Left forelimb (tissue), 1 donor: ENCODE results near the gene AUTS2.

ENCODE experiments used
- DNase-seq: peaks from one replicate; pipeline ENCODE4 v3.0.0-alpha.2; 2018; ENCODE audit warnings: low spot score

Gene AUTS2

DNA sequence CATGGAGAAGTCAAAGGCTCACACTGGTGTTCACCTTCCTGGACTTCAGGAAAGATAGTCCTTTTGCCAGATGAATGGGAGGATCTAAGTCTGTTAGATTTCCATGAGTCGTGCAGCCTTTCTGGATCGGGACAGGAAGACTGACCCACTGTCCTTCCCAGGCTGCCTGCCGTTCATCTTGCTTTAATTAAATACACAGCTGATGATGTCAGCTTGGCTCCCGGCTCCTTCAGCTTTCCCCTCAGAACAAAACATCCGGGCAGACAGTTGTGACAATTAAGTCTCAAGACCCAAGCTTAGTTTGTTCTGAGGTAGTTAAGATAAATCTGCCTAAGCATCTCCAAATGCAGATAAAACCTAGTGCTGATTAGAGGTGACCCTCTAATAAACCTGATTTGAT is 58.6 kb downstream of the AUTS2 start:
- no peak for DNase-seq

DNA sequence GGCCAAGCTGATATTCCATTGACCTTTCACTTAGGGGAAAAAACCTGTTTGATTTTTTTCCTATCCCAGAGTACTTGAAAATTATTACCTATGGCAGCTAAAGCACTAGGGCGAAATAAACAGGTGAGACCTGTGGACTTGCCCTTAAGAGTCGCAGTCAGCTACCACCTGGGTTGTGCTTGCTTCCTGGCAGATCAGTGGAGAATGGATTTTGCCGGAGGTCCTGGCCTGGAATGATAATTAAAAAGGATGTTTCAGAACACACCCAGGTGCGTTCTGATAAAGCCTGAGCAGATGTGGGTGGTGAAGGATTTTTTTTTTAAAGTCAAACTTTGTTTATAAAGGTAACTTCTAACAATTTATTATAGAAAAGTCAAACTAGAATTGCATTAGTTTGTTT is 59.1 kb downstream of the AUTS2 start:
- no peak for DNase-seq

DNA sequence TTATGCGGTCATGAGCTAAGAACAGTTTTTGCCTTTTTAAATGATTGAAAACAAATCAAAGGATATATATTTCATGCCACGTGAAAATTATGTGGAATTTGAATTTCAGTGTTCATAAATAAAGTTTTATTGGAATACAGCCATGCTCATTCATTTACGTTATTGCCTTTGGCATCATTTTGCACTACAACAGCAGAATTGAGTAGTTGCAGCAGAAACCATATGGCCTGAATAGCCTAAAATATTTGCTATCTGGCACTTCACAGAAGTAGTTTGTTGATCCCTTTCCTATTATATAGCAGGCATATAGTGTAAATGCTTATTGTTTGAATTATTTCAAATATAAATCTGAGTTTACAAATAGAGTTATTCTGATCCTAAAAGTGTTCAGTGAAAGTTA is 59.7 kb downstream of the AUTS2 start:
- DNase-seq, result no peak

DNA sequence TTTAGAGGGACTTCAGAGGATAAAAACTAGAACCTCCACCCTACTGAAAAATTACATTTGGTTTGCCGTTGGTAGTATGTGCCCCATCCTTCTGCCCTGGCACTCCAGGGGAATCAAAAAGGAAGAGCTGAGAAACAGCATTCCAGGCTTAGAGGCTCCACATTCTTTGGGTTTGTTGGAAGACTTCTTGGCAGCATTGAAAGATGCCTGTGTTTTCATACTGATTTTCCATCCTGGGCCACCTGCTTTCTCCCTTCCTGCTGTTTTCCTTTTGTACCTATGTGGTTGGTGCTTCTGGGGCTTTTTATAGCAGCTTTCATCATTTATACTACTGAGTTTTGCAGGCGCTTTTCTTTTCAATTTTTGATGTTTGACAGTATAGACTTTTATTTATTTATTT is 61.7 kb downstream of the AUTS2 start:
- no peak for DNase-seq

DNA sequence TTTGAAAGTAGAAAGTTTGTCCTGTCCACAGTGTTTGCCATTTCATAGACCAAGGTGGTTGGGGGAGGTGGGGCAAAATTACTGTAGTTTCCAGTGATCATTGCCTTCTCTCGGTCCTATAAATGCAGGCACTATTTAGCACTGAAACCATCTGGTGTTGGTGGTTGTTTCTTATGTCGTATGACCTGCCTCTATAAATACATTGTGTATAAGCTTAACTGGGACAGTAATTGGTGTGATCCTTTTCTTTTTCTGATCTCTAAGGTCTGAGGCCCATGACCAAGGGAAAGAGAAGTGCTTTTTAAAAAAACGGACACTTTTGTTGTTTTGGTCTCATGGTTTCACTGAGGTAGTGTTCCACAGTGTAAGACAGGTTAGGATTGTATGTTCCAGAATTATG is 63.1 kb downstream of the AUTS2 start:
- no peak for DNase-seq

DNA sequence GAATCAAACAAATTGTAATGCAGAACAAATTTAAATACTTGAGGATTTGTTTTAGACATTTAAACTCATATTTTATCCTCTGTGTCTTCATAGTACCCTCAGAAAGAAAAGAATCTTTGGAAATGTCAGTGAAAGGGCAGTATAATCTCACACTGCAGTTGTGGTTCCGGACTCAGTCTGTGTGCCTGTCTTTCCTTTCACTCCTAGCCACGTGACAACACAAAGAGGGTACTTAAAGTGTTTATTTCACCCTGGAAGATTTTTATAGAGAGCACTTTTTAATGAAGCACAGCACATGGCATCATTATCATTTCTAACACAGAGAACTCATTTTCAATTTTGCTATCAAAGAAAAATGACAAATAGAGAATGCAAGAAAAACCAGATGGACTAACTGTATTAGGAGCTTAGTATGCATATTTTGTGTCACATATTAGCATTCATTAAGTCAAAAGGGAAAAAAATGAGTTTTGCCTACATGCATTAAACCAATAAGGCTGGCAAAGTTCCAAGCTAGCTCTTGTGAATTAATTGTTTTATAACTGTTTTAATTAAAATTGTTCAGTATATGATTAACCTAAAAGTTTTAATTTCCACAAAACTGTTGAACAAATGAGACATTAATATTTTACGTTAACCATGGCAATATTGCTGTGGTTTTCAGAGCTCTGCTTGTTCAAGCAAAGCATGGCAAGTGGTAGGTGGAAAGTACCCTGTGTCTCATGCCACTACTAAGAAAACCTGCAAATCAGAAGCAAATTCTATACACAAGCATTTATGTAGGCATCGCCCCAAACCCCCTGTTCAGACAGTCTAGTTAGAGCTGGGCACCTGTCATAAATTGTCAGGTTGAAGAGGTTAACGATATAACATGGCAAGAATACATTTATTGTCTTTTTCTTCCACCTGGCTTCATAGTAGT is 65.9 kb downstream of the AUTS2 start:
- DNase-seq, result no peak

DNA sequence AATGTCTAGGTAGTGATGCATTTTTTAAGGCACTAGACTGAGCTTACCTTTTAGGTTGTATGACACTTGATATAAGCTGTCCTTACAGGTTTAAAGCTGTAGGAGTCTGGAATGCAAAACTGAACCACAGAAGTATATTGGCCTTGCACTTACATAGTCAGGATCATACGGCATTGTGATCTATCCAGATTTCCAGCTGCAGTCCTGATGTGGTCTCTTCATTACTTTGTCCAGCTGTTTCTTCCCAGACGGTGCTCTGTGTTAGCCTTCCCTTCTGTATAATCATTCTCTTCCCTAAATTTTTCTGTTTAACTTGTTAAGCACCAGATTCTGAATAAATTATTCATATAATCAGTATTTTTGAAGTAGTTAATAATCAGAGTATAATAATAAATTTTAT is 67.1 kb downstream of the AUTS2 start:
- no peak for DNase-seq

DNA sequence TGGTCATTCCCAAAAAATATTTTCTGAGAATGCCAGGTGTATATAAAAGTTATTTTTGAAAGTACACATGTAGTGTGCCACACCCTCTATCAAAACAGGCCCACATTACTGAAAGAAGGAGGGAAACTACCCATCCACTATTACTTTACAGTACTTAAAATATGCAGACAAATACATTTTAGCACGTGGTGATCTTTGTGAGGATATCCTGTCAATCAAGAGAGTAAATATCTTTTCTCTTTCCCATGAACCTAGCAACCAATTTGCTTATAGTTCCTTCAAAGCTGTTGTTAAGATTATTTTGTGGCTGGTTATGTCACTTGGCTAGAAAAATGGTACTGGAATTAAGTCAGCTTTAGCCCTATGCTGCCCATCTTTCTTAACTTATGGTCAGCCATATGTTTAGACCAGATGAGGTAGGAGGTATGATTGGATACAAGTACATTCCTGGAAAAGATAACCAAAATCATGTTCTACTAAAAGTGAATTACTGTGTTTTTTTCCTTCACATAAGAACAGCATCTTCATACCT is 70.1 kb downstream of the AUTS2 start:
- DNase-seq, result no peak

DNA sequence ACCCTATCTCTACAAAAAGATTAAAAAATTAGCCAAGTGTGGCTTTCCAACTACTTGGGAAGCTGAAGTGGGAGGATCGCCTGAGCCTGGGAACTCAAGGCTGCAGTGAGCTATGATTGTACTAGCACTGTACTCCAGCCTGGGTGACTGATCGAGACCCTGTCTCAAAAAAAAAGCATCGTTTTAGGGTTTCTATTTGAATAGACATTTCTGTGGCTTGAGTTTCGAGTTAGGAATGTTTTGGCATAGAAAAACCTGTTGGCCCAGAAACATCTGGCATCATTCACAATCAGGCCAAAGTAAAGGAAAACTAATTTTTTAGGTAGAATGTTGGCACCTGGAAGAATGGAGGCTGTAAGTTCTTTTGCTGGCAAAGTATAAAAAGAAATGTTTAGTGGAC is 72.4 kb downstream of the AUTS2 start:
- no peak for DNase-seq

DNA sequence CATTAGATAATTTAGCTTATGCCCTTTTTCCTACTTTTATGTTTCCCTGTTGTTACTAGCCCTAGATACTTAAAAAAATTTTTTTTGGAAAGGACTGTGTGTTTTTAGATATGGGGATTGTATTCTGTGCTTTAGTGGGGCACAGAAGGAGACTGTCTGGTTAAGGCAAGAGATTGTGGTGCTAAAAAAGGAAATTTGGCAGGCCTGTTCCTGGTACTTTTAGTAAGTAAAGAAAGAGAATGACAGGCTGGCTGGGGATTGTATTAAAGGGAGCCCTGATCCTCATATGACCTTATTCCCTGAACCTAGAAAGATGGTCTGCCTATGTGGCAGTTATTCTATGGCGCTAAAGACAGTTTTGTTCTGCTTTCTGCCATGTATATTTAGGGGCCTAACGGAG is 74.8 kb downstream of the AUTS2 start:
- DNase-seq, result no peak

DNA sequence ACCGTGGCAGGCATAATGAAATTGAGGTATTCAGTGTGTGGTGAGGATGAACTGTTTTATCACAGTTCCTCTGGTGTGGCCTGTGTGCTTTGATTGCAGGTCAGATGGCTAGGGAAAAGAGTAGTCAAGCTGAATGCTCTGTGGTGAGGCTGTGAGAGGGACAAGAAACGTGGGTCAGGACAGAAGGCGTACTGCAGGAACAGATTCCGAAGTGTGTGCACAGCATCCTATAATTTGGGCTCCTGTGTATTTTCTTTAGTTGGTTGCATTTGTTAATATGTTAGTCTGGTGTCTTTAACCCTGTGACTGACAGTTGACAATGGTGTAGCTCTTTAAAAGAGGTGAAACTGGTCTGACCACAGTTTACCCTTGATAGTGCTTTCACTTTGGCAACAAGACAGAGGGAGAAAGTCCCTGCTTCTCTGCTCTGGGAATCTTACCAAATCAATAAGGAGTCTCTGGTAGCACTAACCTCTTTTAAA is 76.5 kb downstream of the AUTS2 start:
- DNase-seq, result no peak

DNA sequence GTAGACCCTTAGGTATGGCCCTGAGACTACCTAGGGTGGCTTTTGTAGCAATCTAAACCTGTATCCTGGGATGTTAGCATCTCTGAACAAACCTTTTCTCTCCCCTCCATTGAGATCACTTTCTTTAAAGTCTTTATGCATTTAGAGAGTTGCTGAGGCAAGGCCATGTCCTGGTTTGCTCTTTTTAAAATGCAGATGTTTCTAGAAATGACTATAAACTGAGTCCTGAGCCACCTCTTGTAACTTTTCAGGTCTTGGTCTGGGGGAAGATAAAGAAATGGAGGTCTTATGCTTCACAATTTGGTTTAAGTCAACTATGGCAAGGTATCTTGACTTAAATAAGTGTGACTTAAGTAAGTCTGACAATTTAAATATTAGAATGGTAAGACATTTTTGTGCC is 78.0 kb downstream of the AUTS2 start:
- no peak for DNase-seq

DNA sequence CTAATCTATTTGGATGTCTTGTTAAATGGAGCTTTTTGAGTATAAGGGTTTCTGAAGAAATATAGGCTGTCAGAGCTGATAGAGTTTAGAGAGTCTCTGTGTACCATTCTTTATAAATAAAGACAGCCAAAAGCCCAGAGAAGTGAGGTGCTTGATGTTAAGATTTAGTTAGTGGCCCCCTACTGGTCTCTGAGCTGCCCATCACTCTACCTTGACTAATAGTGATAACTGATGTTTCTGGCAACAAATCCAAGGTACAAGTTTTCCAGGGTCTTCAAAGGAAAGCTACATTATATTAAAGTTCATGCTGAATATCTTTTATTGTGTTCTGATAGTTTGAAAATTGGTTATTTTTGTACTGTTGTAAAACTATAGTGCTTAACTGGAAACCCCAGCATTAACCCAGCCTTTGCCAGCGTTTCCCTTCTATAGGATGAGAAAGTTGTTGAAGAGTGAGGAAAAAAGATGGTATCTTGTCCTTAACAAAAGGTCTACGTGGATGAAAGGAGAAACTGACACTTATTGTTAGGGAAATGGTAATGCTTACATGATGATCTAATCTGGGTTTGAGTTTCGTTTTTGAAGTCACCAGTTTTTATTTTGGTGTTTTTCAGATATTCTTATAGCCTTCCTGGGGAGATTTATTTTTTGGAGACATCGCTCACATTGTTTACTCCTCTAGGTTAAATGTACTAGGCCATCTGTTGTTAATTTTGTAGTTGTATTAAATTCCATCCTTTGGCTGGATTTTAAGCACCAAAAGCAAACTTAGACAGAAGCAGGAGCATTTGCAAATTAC is 79.0 kb downstream of the AUTS2 start:
- DNase-seq, result no peak

DNA sequence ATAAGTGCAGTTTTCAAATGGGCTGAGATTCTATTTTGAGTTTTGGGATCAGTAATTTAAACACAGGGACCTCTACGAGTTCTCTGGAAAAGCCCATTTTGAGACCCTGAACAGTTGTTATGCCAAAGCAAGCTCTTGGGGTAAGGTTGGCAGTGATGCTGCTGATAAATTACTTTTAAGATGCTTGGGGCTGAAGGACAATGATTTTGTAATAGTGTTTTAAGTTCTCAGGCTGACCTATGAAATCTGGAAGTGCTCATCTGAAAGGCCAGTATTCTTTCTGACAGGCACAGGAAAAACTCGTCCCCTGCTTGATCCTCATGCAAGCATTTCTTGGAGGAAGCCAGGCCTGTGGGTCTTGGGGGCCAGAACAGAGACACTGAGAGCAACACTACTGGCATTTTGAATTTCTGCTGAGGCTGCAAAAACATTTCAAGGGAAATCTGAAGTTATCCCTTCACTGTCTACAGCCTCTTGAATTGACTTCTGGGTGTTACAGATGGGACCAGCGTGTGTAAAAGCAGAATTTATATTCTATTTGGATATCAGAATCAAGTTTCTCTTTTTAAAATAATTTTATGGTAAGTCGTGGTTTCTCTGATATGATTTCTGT is 79.7 kb downstream of the AUTS2 start:
- DNase-seq, result no peak

DNA sequence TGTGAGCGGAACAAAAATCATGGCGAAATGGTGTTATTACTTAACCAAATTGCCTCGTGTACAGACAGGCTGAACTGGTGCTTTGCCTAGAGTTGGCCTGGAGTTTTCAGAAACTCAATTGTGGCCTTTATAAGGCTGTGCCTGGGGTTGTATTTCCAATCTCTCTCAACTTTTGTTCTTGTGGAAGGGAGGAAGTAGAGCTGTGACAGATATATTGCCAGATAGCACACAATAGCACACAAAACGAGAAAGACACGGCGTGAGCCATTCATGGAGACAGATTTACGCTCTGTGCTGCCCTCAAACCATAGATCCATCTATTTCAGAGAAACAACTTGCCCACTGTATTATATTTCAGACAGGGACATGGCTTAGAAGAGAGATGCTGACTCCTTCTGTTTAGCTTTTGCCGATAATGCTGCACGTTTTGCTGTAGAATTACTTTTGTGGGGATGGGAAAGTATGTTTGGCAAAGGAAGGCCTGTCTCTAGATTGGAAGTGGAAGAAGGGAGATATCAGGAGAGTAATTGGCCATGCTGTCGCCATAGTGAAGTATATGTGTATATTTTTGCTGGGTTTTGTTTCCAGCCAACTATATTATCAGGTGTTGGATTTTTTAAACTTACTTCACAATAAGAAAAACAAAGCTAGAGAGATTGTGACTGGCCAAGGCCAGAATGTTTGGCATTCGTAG is 80.4 kb downstream of the AUTS2 start:
- DNase-seq, result no peak

DNA sequence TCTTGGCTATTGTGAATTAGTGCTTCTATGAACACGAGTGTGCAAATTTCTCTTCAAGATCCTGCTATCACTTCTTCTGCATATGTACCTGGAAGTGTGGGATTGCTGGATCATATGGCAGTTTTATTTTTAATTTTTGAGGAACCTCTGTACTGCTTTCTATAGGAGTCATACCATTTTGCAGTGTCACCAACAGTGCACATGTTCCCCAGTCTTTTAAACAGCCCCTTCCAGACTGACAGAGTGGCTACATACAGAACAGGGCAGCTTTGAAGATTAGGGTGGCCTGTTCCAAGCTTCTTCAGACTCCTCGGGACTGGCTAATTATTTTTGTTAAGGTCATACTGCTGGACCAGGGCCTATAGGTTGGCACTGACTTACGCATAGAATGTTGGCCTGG is 82.9 kb downstream of the AUTS2 start:
- no peak for DNase-seq

DNA sequence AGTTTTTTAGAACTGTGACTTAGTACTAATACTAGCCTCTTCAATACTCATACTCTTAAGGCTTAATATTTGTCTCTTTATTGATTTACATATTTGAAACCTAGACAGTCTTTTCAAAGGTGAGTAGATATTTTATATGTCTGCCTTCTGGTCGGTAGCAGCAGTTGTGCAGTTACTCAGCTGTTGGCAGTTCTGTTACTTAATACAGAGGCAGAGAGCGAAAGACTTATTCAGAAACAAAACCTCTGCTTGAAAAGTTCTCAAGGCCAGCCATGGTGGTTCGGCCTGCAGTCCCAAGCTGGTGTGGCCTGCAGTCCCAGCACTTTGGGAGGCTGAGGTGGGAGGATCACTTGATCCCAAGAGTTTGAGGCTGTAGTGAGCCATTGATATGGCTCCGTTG is 84.2 kb downstream of the AUTS2 start:
- DNase-seq, result no peak

DNA sequence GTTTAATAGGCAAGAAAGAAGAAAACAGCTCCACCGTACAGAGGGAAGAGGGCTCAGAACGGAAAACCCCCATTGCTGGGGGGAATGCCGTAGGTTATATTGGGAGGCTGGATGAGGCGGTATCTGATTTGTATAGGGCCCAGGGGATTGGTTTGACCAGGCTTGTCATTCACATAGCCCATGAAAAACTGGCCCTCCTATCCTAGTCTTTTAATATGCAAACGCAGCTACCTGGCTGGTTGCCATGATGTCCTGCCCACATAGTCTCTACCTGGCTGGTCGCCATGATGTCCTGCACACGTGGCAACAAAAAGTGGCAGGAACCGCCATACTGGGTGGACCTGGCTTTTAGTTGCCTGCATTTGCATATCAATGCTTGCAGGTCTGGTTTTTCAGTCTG is 84.7 kb downstream of the AUTS2 start:
- DNase-seq, result no peak

DNA sequence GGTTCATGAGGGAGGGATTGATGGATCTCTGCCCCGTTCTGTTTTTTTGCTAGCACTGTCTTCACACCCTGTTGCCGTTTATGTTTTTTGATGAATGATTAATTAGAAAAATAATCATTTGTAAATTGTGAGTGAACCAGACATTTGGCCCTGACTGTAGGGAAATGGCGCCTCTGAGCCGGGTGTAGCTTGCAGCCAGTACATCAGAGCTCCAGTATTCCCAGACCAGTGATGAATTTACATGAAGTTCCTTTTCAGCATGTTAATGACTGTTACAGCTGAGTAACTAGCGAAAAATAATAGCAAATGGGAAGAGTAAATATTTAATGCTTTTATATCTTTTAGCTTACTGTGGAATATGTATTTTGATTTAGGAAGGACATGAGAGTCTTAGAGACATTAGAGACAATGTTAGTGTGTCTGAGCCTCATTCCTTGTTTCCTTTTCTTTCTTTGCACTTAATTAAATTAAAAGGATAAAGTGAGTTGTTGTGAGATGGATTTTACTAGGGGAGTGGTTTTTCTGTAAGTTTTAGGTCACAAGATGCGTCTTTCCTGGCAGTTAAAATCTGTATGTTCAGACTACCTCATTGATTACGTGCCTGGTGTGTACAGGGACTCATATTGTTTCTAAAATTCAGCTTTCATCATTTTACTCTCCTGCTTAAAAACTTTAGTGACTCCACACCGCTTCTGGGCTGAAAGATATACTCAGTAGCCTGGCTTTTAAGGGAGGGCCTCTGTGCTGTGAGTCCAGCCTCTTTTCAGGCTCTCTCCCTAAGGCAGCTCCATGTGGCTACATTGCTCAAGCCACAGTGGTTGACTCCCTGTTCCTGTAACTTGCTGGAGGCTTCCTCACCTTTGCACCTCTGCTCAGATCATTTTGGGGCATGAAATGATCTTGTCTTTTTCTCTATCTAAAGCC is 86.4 kb downstream of the AUTS2 start:
- no peak for DNase-seq

DNA sequence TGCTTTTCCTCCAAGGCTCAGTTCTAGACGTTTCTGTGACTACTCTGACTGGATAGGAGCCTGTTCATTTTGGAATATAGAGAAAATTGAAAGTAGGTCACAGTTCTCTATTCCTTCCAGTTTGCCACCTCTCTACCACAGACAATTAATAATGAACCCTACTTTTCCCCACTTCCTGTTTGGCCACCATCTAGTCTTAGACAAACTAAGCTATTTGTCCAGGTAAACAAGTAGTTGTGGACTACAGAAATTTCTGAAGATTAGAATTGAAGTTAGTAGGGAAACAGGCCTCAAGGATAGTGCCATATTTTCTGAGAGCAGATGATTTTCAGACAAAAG is 87.0 kb downstream of the AUTS2 start:
- no peak for DNase-seq

DNA sequence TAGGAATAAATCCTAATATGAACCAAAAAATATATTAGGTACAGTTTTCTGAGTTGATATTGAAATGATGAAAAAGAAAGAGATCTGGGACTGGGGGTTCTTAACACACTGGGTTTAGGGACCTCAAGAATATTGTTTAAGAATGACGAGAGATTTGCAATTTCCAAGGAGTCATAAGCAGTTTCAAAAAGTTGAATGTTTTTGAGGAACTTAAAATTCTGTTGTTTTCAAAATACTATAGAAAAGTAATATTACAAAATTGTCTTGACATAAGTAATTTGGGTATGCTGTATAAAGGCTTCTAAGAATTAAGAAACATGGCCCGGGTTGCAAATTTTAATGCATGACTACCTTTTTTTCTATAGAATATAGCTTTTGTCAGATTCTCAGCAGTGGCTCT is 88.1 kb downstream of the AUTS2 start:
- DNase-seq, result no peak
